ENCODE results near the gene E4F1. TPM values are rescaled to one million over a fixed set of nuclear protein-coding genes. Genes with fewer than 3 reads are reported as not detected.

The E4F1 gene
- total RNA-seq, 1 donor: 31.5 TPM

GRCh38 chr16:2181952-2182351 lies 41.4 kb upstream of the E4F1 start:
- no peak for DNase-seq (ENCODE audit: insufficient read length, low spot score, missing footprints)
- no peak overlapping the region for H3K4me2 ChIP-seq (ENCODE audit: insufficient read depth, low read length)
- peaks cover 4% of the 10 kb centered on the region for H4K20me1 ChIP-seq (ENCODE audit: insufficient read depth, low read length)
- no peak overlapping the region for H3K4me3 ChIP-seq (ENCODE audit: insufficient read depth, low read length)
- H3K27ac ChIP-seq (ENCODE audit: low read depth, low read length): no peak overlapping the region
- no peak for TF ChIP-seq CTCF (IDR thresholded peaks at IDR 0.05; ENCODE audit: extremely low read depth, low read depth, low read length)
- H3K79me2 ChIP-seq (ENCODE audit: insufficient read depth, low read length): no peaks in the 10 kb centered on the region
- H3K4me1 ChIP-seq (ENCODE audit: insufficient read depth, low read length): no peaks in the 10 kb centered on the region
- peaks cover 9% of the 10 kb centered on the region for H3K36me3 ChIP-seq (ENCODE audit: insufficient read depth, low read length)
- H3K9me3 ChIP-seq (ENCODE audit: low read depth, low read length): no peaks in the 10 kb centered on the region
- H2AFZ ChIP-seq (ENCODE audit: low read length): no peak overlapping the region
- no peaks in the 10 kb centered on the region for H3K27me3 ChIP-seq (ENCODE audit: insufficient read depth, low read length)

DNA sequence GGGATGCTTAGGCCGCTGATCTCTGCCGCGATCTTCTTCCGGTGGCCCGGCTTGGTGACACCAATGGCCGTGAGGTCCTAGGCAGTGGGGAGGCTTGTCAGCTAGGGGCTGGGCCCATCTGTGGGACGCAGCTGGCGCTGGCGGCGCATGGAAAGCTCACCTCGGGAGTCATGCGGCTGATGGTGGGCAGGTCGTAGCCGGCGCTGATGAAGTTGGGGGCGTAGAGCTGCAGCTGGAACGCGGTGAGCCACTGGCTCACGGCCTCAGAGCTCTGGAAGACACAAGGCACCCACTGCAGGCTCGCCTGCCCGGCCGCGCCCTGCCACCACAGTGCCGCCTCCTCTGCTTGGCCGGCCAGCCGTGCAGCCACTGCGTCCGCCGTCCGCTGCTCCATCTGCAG lies 39.7 kb upstream of the E4F1 start:
- no peaks in the 10 kb centered on the region for H3K79me2 ChIP-seq (ENCODE audit: insufficient read depth, low read length)

DNA sequence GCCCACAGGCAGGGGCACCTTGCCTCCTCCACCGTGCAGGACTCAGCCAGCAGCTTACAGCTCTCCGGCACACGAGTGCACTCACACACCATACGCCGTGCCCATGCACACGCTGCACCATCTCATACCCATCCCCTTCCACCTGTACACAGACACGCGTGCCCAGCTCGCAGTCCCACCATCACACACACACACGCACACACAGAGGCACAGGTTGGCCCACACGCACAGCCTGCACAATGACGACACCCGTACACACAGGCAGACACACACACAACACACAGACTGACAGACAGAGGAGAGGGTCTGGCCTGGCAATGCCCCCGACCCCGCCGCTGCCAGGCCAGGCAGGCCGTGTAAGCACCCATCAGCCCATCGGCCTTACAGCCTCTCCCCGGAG lies 39.0 kb upstream of the E4F1 start:
- H3K27me3 ChIP-seq (ENCODE audit: insufficient read depth, low read length): no peaks in the 10 kb centered on the region
- no peaks in the 10 kb centered on the region for H4K20me1 ChIP-seq (ENCODE audit: insufficient read depth, low read length)
- no peaks in the 10 kb centered on the region for H3K36me3 ChIP-seq (ENCODE audit: insufficient read depth, low read length)
- no peak overlapping the region for H3K4me2 ChIP-seq (ENCODE audit: insufficient read depth, low read length)
- no peaks in the 10 kb centered on the region for H3K79me2 ChIP-seq (ENCODE audit: insufficient read depth, low read length)
- H3K9me3 ChIP-seq (ENCODE audit: low read depth, low read length): no peaks in the 10 kb centered on the region
- TF ChIP-seq CTCF (IDR thresholded peaks at IDR 0.05; ENCODE audit: extremely low read depth, low read depth, low read length): no peak
- H3K4me3 ChIP-seq (ENCODE audit: insufficient read depth, low read length): no peak overlapping the region
- no peak for DNase-seq (ENCODE audit: insufficient read length, low spot score, missing footprints)
- H2AFZ ChIP-seq (ENCODE audit: low read length): no peak overlapping the region
- no peak overlapping the region for H3K27ac ChIP-seq (ENCODE audit: low read depth, low read length)
- H3K4me1 ChIP-seq (ENCODE audit: insufficient read depth, low read length): no peaks in the 10 kb centered on the region

More for the DNA sequence above, 39.7 kb upstream of the E4F1 start:
- H2AFZ ChIP-seq (ENCODE audit: low read length): no peak overlapping the region
- no peaks in the 10 kb centered on the region for H3K36me3 ChIP-seq (ENCODE audit: insufficient read depth, low read length)
- H3K27me3 ChIP-seq (ENCODE audit: insufficient read depth, low read length): no peaks in the 10 kb centered on the region
- H3K4me1 ChIP-seq (ENCODE audit: insufficient read depth, low read length): no peaks in the 10 kb centered on the region
- no peak overlapping the region for H3K4me2 ChIP-seq (ENCODE audit: insufficient read depth, low read length)
- H4K20me1 ChIP-seq (ENCODE audit: insufficient read depth, low read length): no peaks in the 10 kb centered on the region
- no peak overlapping the region for H3K27ac ChIP-seq (ENCODE audit: low read depth, low read length)
- no peaks in the 10 kb centered on the region for H3K9me3 ChIP-seq (ENCODE audit: low read depth, low read length)
- TF ChIP-seq CTCF (IDR thresholded peaks at IDR 0.05; ENCODE audit: extremely low read depth, low read depth, low read length): no peak
- no peak for DNase-seq (ENCODE audit: insufficient read length, low spot score, missing footprints)
- no peak overlapping the region for H3K4me3 ChIP-seq (ENCODE audit: insufficient read depth, low read length)

DNA sequence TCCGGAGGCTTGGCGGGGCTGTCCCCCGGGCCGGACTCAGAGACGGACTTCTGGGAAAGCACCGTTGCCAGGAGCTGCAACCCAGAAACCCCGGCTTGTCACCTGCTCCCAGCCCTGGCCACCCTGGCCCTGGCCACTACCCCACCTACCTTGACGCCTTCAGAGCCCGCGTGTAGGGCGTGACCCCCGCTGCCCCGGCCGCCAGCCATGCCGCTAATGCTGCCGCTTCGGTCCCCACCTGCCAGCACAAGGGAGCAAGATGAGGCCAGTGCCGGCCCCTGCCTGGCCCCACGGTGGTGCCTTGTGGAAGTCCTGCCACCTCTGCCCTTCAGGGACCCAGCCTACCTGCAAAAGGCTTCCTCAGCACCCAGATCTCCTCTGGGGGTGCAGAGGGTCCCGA lies 38.4 kb upstream of the E4F1 start:
- Histone ChIP-seq H3K79me2 (ENCODE audit: insufficient read depth, low read length) (no peaks in the 10 kb centered on the region), H4K20me1 (ENCODE audit: insufficient read depth, low read length) (no peaks in the 10 kb centered on the region), H2AFZ (ENCODE audit: low read length) (no peak overlapping the region), H3K36me3 (ENCODE audit: insufficient read depth, low read length) (no peaks in the 10 kb centered on the region), H3K27ac (ENCODE audit: low read depth, low read length) (no peak overlapping the region), H3K4me3 (ENCODE audit: insufficient read depth, low read length) (no peak overlapping the region), H3K27me3 (ENCODE audit: insufficient read depth, low read length) (no peaks in the 10 kb centered on the region), H3K4me1 (ENCODE audit: insufficient read depth, low read length) (no peaks in the 10 kb centered on the region), H3K4me2 (ENCODE audit: insufficient read depth, low read length) (no peak overlapping the region), H3K9me3 (ENCODE audit: low read depth, low read length) (no peaks in the 10 kb centered on the region)
- no peak for DNase-seq (ENCODE audit: insufficient read length, low spot score, missing footprints)
- no peak for TF ChIP-seq CTCF (IDR thresholded peaks at IDR 0.05; ENCODE audit: extremely low read depth, low read depth, low read length)

All from osteoblast (primary cell).